Measurements from ENCODE around the gene CCN2. TPM values are rescaled to one million over a fixed set of nuclear protein-coding genes. Genes with fewer than 3 reads are reported as not detected.

The CCN2 gene
- total RNA-seq, 1 donor from 2014 or later, result 54.5 TPM

GRCh38 chr6:131931063-131931750 lies 20.0 kb downstream of the CCN2 start:
- peaks cover 3% of the 10 kb centered on the region for H3K9me3 Mint-ChIP-seq
- H3K27me3 ChIP-seq, result no peaks in the 10 kb centered on the region
- no peaks in the 10 kb centered on the region for H3F3A ChIP-seq (ENCODE audit: low read depth)
- no peaks in the 10 kb centered on the region for H3K36me3 Mint-ChIP-seq
- no peaks in the 10 kb centered on the region for H3K9me3 ChIP-seq (ENCODE audit: low read depth)
- H3K4me1 Mint-ChIP-seq, result no peaks in the 10 kb centered on the region
- H3K27ac Mint-ChIP-seq, result no peak overlapping the region
- no peaks in the 10 kb centered on the region for H4K20me1 ChIP-seq (ENCODE audit: low read depth)
- no peak overlapping the region for H2AFZ ChIP-seq (replicated peaks)
- no peak overlapping the region for H3K4me3 ChIP-seq
- H3K4me3 Mint-ChIP-seq, result no peak overlapping the region
- TF ChIP-seq CTCF (IDR thresholded peaks at IDR 0.05) (no peak), EZH2 (IDR thresholded peaks at IDR 0.05) (no peak), EZH2phosphoT487 (IDR thresholded peaks at IDR 0.05) (no peak)
- no peak overlapping the region for H3K27ac ChIP-seq
- H3K9ac ChIP-seq, result no peak overlapping the region
- H3K4me1 ChIP-seq, result no peaks in the 10 kb centered on the region
- H3K27me3 Mint-ChIP-seq (ENCODE audit: insufficient read depth, low read depth), result no peaks in the 10 kb centered on the region
- H3K36me3 ChIP-seq, result no peaks in the 10 kb centered on the region
- no peak overlapping the region for H3K4me2 ChIP-seq
- no peak for DNase-seq (ENCODE audit: low spot score)
- H3K79me2 ChIP-seq (ENCODE audit: low read depth), result no peaks in the 10 kb centered on the region

GRCh38 chr6:131929976-131930375 lies 21.2 kb downstream of the CCN2 start:
- Mint-ChIP-seq H3K4me3 (no peak overlapping the region), H3K36me3 (no peaks in the 10 kb centered on the region), H3K9me3 (peaks cover 3% of the 10 kb centered on the region), H3K27ac (no peak overlapping the region), H3K4me1 (no peaks in the 10 kb centered on the region), H3K27me3 (ENCODE audit: insufficient read depth, low read depth) (no peaks in the 10 kb centered on the region)
- H3K79me2 ChIP-seq (ENCODE audit: low read depth), result no peaks in the 10 kb centered on the region
- no peaks in the 10 kb centered on the region for H3F3A ChIP-seq (ENCODE audit: low read depth)
- no peak overlapping the region for H2AFZ ChIP-seq (replicated peaks)
- no peak overlapping the region for H3K9ac ChIP-seq
- no peak overlapping the region for H3K27ac ChIP-seq
- no peak overlapping the region for H3K4me2 ChIP-seq
- H3K27me3 ChIP-seq, result no peaks in the 10 kb centered on the region
- TF ChIP-seq EZH2 (IDR thresholded peaks at IDR 0.05), result no peak
- TF ChIP-seq CTCF (IDR thresholded peaks at IDR 0.05), result no peak
- TF ChIP-seq EZH2phosphoT487 (IDR thresholded peaks at IDR 0.05), result no peak
- no peaks in the 10 kb centered on the region for H3K36me3 ChIP-seq
- no peak for DNase-seq (ENCODE audit: low spot score)
- H3K4me1 ChIP-seq, result no peaks in the 10 kb centered on the region
- H3K4me3 ChIP-seq, result no peak overlapping the region
- H4K20me1 ChIP-seq (ENCODE audit: low read depth), result no peaks in the 10 kb centered on the region
- no peaks in the 10 kb centered on the region for H3K9me3 ChIP-seq (ENCODE audit: low read depth)

- TF ChIP-seq EZH2phosphoT487 (IDR thresholded peaks at IDR 0.05), result no peak
- TF ChIP-seq CTCF (IDR thresholded peaks at IDR 0.05), result peak; percentile 44
- no peak for TF ChIP-seq EZH2 (IDR thresholded peaks at IDR 0.05)
- Histone ChIP-seq H3K9ac (no peak overlapping the region), H3K27me3 (no peaks in the 10 kb centered on the region), H3K4me1 (no peaks in the 10 kb centered on the region), H3K79me2 (ENCODE audit: low read depth) (no peaks in the 10 kb centered on the region), H3K27ac (no peak overlapping the region), H3K4me2 (no peak overlapping the region), H3F3A (ENCODE audit: low read depth) (no peaks in the 10 kb centered on the region), H3K36me3 (no peaks in the 10 kb centered on the region), H3K4me3 (no peak overlapping the region), H3K9me3 (ENCODE audit: low read depth) (no peaks in the 10 kb centered on the region), H2AFZ (replicated peaks) (peak overlapping the region; percentile 57), H4K20me1 (ENCODE audit: low read depth) (no peaks in the 10 kb centered on the region)
- no peaks in the 10 kb centered on the region for H3K4me1 Mint-ChIP-seq
- no peaks in the 10 kb centered on the region for H3K27me3 Mint-ChIP-seq (ENCODE audit: insufficient read depth, low read depth)
- peaks cover 3% of the 10 kb centered on the region for H3K9me3 Mint-ChIP-seq
- DNase-seq (ENCODE audit: low spot score), result peak; percentile 37
- H3K36me3 Mint-ChIP-seq, result no peaks in the 10 kb centered on the region
- H3K4me3 Mint-ChIP-seq, result no peak overlapping the region
- H3K27ac Mint-ChIP-seq, result no peak overlapping the region
Observed at GRCh38 chr6:131929264-131929663, 21.9 kb downstream of the CCN2 start.
